ENCODE measurements around the gene KRT85. TPM values are rescaled to one million over a fixed set of nuclear protein-coding genes. Genes with fewer than 3 reads are reported as not detected.

Gene KRT85
- total and polyA plus RNA-seq, 10 of the 15 experiments (the other 5 are each of a cell fraction or from before 2014, with no cell fraction given), result 0.05 to 0.18 (median 0.11) TPM; not detected in 6

GRCh38 chr12:52396656-52397055 lies 29.4 kb upstream of the KRT85 start (continued):
- no peak for TF ChIP-seq SMAD1 (IDR thresholded peaks at IDR 0.05; ENCODE audit: low read depth, partially characterized antibody)
- no peak for TF ChIP-seq MEF2B (IDR thresholded peaks at IDR 0.05; ENCODE audit: partially characterized antibody, poor library complexity, severe bottlenecking)
- TF ChIP-seq SMC3 (IDR thresholded peaks at IDR 0.05; ENCODE audit: borderline replicate concordance, low read length), result no peak
- TF ChIP-seq NFYB (IDR thresholded peaks at IDR 0.05; ENCODE audit: insufficient read depth, low read depth, low read length), result no peak
- no peak for TF ChIP-seq BCL3 (IDR thresholded peaks at IDR 0.05; ENCODE audit: borderline replicate concordance, insufficient read depth, low read depth, low read length, poor library complexity, severe bottlenecking)
- TF ChIP-seq RBBP5 (conservative IDR thresholded peaks at IDR 0.05), result no peak
- no peak for TF ChIP-seq USF1 (IDR thresholded peaks at IDR 0.05; ENCODE audit: borderline replicate concordance, extremely low read length, insufficient read depth, low read depth, low read length)
- TF ChIP-seq MYC (IDR thresholded peaks at IDR 0.05; ENCODE audit: insufficient read depth, insufficient read length, insufficient replicate concordance, low read length, severe bottlenecking), result no peak
- TF ChIP-seq YY1 (IDR thresholded peaks at IDR 0.05; ENCODE audit: low read depth, low read length), result no peak
- TF ChIP-seq CTCF (IDR thresholded peaks at IDR 0.05 in 2 of 3, conservative IDR thresholded peaks at IDR 0.05 in 1 of 3; ENCODE audit: control insufficient read depth in 2 of 3, extremely low read depth in 1 of 3, insufficient read depth in 1 of 3, low read depth in 3 of 3, low read length in 3 of 3), result no peak
- TF ChIP-seq POU2F2 (IDR thresholded peaks at IDR 0.05; ENCODE audit: borderline replicate concordance, low read depth, low read length), result no peak
